Spleen (tissue), 3 donors: ENCODE results near the gene TOX3.

Source experiments
- POLR2A ChIP-seq, 3 donors: fragments of 450-650 bp; IDR thresholded peaks; one replicate each; pipeline ENCODE4 v1.5.1; 2017; ENCODE audit warnings: antibody characterized with exemption in 3 of 3, mild to moderate bottlenecking in 1 of 3
- POLR2AphosphoS5 ChIP-seq, 3 donors: sonication (generic); formaldehyde crosslinking; IDR thresholded peaks; one replicate each; pipeline ENCODE4 v1.5.1; 2017; ENCODE audit warnings: antibody characterized with exemption in 3 of 3

- no peak for TF ChIP-seq POLR2A (IDR thresholded peaks at IDR 0.05)
- no peak for TF ChIP-seq POLR2AphosphoS5 (IDR thresholded peaks at IDR 0.05)
These were observed 1.6 kb downstream of the TOX3 start for GRCh38 chr16:52545222-52545897.
